HG03575 (cell line): ENCODE data around the gene SPA17.

Experiments
- ATAC-seq: cut with Tn5 transposase; IDR thresholded peaks from one replicate; pipeline ENCODE4 v1.9.1; 2021; ENCODE audit not compliant: unreplicated experiment, insufficient number of reproducible peaks, low FRiP score; ENCODE audit errors: extremely low read depth

Gene SPA17

GRCh38 chr11:124658501-124658900 is 15.2 kb upstream of the SPA17 start:
- ATAC-seq, result no peak

DNA sequence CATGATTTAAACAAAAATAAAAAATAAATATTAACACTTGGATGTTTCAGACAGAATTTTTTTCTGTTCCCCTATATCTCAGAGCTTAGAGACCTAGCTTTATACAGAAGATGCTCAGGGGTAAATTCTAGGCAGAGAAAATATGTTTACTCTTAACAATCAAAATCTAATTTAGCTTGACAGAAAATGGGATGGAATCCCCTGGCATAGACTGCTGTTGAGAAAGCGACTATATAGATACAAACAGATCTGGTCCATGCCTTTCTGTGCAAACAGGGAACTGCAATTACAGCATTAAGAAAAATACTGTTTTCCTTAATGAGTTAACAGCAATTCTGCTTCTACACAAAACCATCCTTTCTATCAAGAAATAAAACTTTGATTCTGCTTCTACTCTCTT is 14.7 kb upstream of the SPA17 start:
- ATAC-seq, result no peak

GRCh38 chr11:124661553-124661952 is 12.2 kb upstream of the SPA17 start:
- ATAC-seq, result no peak

DNA sequence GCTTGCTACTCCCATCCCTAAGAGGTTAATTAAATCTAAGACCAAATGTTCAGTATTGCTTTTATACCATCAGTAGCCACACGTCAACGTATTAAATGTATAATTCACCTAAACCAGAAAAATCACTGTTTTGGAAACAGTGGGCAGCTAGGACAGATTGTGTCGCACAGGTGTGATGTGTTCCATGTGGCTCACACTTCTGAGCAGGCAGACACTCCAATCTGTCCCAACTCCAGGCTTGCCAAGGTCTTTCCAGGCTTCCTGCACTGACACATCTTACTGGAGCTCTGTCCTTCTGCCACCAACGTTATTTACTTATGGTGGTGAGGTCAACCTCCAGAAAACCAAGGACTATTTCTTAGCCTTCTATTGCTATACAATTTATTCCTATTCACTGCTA is 11.6 kb upstream of the SPA17 start:
- no peak for ATAC-seq

DNA sequence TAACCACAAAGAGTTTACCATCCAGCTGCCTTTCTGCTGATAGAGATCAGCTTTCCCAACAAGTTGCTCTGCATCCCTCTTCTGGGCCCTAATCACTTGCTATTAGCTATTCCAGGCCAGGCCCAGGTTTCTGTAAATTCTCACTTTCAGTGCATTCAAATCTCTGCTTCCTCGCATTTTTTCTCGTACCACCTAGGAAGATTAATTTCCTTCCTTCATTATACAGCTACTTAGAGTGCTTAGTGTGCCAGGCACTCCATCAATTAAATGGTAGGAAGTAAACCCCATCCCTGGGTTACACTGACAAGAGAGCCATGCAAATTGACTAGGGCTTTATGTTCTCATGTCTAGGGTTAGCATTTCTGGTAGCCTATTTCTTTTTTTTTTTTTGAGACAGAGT is 9.8 kb upstream of the SPA17 start:
- ATAC-seq, result no peak

GRCh38 chr11:124667601-124668000 is 6.1 kb upstream of the SPA17 start:
- no peak for ATAC-seq

GRCh38 chr11:124669193-124669592 is 4.5 kb upstream of the SPA17 start:
- ATAC-seq, result no peak

DNA sequence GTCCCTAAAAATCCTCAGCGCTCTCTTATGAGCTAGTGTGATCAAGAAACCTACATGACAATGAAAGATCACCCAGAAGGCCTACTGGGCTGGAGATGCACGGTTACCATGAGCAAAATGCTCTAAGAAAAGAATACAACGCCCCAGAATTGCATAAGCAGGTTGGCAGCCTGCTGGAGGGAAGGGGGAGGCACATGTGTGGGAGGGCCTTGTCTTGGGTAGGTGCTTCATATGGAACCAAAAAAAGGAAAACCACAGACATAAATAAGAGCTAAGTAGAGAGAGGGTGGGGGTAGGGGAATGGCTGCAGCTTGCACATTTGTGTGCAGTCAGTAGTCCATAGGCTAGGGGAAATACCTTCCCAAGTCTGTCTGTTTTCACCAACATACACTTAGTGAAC is 3.0 kb upstream of the SPA17 start:
- ATAC-seq, result no peak

GRCh38 chr11:124672536-124673215 is 1.0 kb upstream of the SPA17 start:
- no peak for ATAC-seq

DNA sequence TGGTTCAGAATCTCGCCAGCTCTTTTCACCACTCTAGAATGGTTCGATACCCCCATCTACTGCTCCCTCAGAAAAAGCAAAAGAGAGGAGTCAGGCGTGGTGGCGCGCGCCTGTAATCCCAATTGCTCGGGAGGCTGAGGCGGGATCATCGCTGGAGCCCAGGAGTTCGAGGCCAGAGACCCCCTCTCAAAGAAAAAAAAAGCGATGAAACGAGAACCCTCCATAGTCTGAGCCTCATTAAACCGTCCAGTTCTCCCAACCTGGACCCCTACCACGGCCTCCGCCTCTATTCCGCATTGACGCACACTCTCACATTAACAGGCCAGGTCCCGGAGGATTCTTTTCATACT is 439 bp downstream of the SPA17 start:
- no peak for ATAC-seq

GRCh38 chr11:124674571-124674970 is 867 bp downstream of the SPA17 start:
- ATAC-seq, result no peak

DNA sequence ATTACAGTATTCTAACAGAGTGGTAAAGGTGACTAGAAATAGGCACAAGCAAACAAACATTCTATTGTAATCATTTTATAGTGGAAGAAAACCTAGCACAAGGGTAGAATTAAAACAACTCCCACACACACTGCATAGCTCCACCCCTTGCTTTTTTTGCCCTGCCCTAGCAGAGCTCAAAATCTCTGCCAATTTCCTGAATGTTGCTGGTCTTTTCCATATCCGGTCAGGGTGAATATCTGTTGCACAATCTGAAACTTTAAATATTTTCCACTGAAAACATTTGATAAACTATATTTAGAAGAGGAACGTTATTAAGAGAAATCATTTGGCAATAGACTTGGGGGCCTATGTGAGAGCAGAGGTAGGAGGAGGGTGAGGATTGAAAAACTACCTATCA is 2.7 kb downstream of the SPA17 start:
- no peak for ATAC-seq

GRCh38 chr11:124678416-124678815 is 4.7 kb downstream of the SPA17 start:
- no peak for ATAC-seq

DNA sequence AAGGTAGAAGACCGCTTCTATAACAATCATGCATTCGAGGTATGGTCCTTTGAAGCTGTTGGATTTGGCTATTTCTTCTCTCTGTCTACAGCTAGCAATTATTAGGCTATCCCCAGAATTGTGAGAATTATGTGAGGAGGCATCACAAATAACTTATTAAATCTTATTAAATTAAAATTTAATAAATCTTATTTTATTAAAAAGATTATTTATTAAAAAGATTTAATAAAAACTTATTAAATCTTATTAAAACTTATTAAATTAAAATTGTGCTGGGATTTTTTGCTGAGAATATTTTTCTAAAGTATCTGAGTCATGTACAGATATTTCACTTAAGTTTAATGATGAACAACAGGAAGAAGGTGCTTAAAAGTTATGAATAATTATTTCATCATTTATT is 7.7 kb downstream of the SPA17 start:
- no peak for ATAC-seq

DNA sequence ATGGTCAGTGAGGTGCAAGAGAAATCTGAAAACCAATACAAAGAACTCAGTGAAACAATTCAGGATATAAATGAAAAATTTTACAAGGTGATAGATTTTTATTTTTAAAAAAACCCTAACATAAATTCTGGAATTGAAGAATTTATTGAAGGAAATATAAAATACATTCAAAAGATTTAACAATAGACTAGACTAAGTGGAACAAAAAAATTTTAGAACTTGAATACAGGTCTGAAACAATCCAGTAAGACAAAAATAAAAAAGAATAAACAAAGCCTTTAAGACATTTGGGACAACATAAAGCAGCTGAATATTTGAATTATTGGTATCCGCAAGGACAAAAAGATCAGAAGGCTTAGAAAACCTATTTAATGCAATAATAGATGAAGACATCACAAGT is 8.7 kb downstream of the SPA17 start:
- ATAC-seq, result no peak

DNA sequence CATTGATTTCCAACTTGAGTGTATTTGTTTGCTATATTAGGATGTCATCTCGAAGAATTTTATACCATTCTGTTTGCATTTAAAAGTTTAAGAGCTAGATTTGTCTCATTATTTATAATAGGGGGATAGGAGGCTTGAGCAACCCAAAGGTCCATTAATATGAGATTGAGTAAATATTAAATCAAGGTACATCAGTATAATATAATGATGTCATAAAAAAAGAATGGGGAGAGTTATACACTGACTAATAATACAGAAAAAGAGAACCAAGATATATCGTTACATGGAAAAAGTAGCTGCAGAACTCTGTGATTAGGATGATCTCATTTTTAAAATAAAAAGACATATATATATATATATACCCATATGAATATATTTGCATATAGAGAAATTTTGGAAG is 19.4 kb downstream of the SPA17 start:
- ATAC-seq, result no peak

GRCh38 chr11:124699547-124699946 is 25.8 kb downstream of the SPA17 start:
- ATAC-seq, result no peak

GRCh38 chr11:124700028-124700427 is 26.3 kb downstream of the SPA17 start:
- ATAC-seq, result no peak

DNA sequence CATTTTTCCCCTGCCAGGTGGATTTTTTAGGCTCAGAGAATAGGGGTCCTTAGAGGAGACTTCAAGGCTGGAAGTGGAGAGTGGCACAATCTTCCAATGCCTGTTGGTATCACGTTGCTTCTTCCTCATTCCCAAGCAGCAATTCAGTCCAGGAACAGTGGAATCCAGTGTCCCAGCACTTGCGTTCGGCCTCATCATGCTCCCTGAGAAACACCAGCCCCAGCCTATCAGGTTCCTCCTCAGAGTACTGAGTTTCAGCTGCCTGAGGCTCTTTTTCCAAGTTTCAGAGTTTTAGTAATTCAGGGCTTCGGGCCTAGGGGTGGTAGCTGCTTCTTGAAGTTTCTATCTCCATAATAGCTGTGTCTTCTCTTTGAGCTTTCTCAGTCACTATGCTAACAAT is 34.1 kb downstream of the SPA17 start:
- no peak for ATAC-seq

DNA sequence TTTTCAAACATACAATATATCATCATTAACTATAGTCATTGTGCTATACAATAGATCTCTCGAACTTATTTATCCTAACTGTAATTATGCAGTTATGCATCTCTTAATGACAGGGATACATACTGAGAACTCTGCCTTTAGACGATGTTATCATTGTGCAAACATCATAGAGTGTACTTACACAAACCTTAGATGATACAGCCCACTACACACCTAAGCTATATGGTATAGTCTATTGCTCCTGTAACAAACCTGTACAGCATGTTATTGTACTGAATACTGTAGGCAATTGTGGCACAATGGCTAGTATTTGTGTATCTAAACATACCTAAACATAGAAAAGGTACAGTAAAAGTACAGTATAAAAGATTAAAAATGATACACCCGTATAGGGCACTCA is 38.7 kb downstream of the SPA17 start:
- no peak for ATAC-seq

DNA sequence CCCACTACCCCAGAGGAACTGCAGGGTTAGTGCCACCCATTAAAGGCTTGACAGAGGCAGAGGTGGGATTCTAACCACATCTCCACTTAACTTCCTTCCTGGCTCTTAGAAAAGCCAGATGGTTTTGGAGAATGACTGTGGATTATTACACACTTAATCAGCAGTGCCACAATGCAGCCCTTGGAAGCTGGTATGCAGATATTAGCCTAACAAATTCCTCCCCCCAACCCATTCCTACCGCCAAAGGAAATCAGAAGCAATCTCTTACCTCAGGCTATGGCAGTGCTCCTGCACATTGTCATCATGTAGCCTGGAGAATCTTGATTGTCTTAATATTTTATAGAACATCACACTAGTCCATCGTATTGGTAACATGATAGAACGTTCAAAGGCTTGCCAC is 42.9 kb downstream of the SPA17 start:
- ATAC-seq, result no peak

- ATAC-seq, result no peak
These were observed 43.7 kb downstream of the SPA17 start for GRCh38 chr11:124717421-124717785.
